Measurements from ENCODE around the gene GLYR1.

- TF ChIP-seq POLR2A (IDR thresholded peaks at IDR 0.05; ENCODE audit: low read depth, low read length) (no peak), POLR2AphosphoS5 (IDR thresholded peaks at IDR 0.05; ENCODE audit: low read depth, low read length) (no peak)
Measured at GRCh38 chr16:4806280-4806679, 40.8 kb downstream of the GLYR1 start.

All from GM12892 (cell line).